Cortex of kidney (tissue), 1 donor: ENCODE results near the gene AVEN.
"Not testable (repeated sequence)": the region's sequence is repeated elsewhere in the genome, so short reads cannot be mapped to it uniquely, and the experiment has no call there.

Experiments used
- DNase-seq: peaks from one replicate; lab custom pipeline; 2025; lab: John Stamatoyannopoulos, UW

Gene AVEN

GRCh38 chr15:33852094-33852493 lies 186.9 kb downstream of the AVEN start:
- no peak for DNase-seq

- DNase-seq: no peak
Observed at GRCh38 chr15:33851079-33851478, 187.9 kb downstream of the AVEN start.

- no peak for DNase-seq
Observed at GRCh38 chr15:33848011-33848410, 191.0 kb downstream of the AVEN start.

GRCh38 chr15:33846862-33847261 lies 192.1 kb downstream of the AVEN start:
- no peak for DNase-seq

GRCh38 chr15:33846142-33846541 lies 192.9 kb downstream of the AVEN start:
- DNase-seq: no peak

GRCh38 chr15:33844597-33844996 lies 194.4 kb downstream of the AVEN start:
- DNase-seq: no peak

GRCh38 chr15:33844186-33844585 lies 194.8 kb downstream of the AVEN start:
- DNase-seq: no peak

GRCh38 chr15:33840615-33841014 lies 198.4 kb downstream of the AVEN start:
- DNase-seq: no peak

GRCh38 chr15:33839540-33839939 lies 199.5 kb downstream of the AVEN start:
- no peak for DNase-seq

GRCh38 chr15:33837294-33837693 lies 201.7 kb downstream of the AVEN start:
- no peak for DNase-seq

- no peak for DNase-seq
Observed at GRCh38 chr15:33834892-33835743, 203.9 kb downstream of the AVEN start.

- DNase-seq: no peak
Observed at GRCh38 chr15:33831646-33832045, 207.4 kb downstream of the AVEN start.

GRCh38 chr15:33830351-33830750 lies 208.7 kb downstream of the AVEN start:
- DNase-seq: no peak

- no peak for DNase-seq
Observed at GRCh38 chr15:33826201-33826600, 212.8 kb downstream of the AVEN start.

- DNase-seq: no peak
Observed at GRCh38 chr15:33825453-33825852, 213.6 kb downstream of the AVEN start.

- no peak for DNase-seq
Observed at GRCh38 chr15:33823119-33823518, 215.9 kb downstream of the AVEN start.

- DNase-seq: no peak
Observed at GRCh38 chr15:33822479-33822878, 216.5 kb downstream of the AVEN start.

- not testable (repeated sequence) for DNase-seq
Observed at GRCh38 chr15:33819499-33819898, 219.5 kb downstream of the AVEN start.
